ENCODE measurements around the gene CCND1. TPM values are rescaled to one million over a fixed set of nuclear protein-coding genes. Genes with fewer than 3 reads are reported as not detected.

Gene CCND1
- total RNA-seq, 1 donor: 770 TPM

- peak; percentile 35 for DNase-seq (ENCODE audit: low read depth)
- TF ChIP-seq CTCF (IDR thresholded peaks at IDR 0.05; ENCODE audit: insufficient read depth, low read length): no peak
- peak overlapping the region; percentile 98 for H3K4me3 ChIP-seq (ENCODE audit: low read depth, low read length)
Measured at GRCh38 chr11:69640260-69640994, 529 bp upstream of the CCND1 start.

GRCh38 chr11:69641681-69642548, 959 bp downstream of the CCND1 start:
- H3K4me3 ChIP-seq (ENCODE audit: low read depth, low read length): peak overlapping the region; percentile 98
- no peak for TF ChIP-seq CTCF (IDR thresholded peaks at IDR 0.05; ENCODE audit: insufficient read depth, low read length)
- DNase-seq (ENCODE audit: low read depth): peak; percentile 51

- TF ChIP-seq CTCF (IDR thresholded peaks at IDR 0.05; ENCODE audit: insufficient read depth, low read length): no peak
- peak overlapping the region; percentile 98 for H3K4me3 ChIP-seq (ENCODE audit: low read depth, low read length)
- DNase-seq (ENCODE audit: low read depth): no peak
Measured at GRCh38 chr11:69642549-69642912, 1.6 kb downstream of the CCND1 start.

- H3K4me3 ChIP-seq (ENCODE audit: low read depth, low read length): peak overlapping the region; percentile 98
- DNase-seq (ENCODE audit: low read depth): peak; percentile 78
- TF ChIP-seq CTCF (IDR thresholded peaks at IDR 0.05; ENCODE audit: insufficient read depth, low read length): peak; percentile 75
Measured at GRCh38 chr11:69642913-69643632, 2.1 kb downstream of the CCND1 start.

- peak overlapping the region; percentile 98 for H3K4me3 ChIP-seq (ENCODE audit: low read depth, low read length)
- DNase-seq (ENCODE audit: low read depth): no peak
- TF ChIP-seq CTCF (IDR thresholded peaks at IDR 0.05; ENCODE audit: insufficient read depth, low read length): no peak
Measured at GRCh38 chr11:69643646-69644045, 2.7 kb downstream of the CCND1 start.

GRCh38 chr11:69644071-69644961, 3.4 kb downstream of the CCND1 start:
- DNase-seq (ENCODE audit: low read depth): peak; percentile 93
- H3K4me3 ChIP-seq (ENCODE audit: low read depth, low read length): peak overlapping the region; percentile 98
- TF ChIP-seq CTCF (IDR thresholded peaks at IDR 0.05; ENCODE audit: insufficient read depth, low read length): peak; percentile 59
